Measurements from ENCODE around the gene IGSF22.
"Not testable (repeated sequence)": the region's sequence is repeated elsewhere in the genome, so short reads cannot be mapped to it uniquely, and the experiment has no call there.

Gene IGSF22

GRCh38 chr11:18668131-18668530, 57.9 kb downstream of the IGSF22 start:
- TF ChIP-seq MAX (IDR thresholded peaks at IDR 0.05; ENCODE audit: low read depth, low read length) (no peak), POLR2A (IDR thresholded peaks at IDR 0.05; ENCODE audit: extremely low read depth, insufficient read length) (no peak), MYC (IDR thresholded peaks at IDR 0.05; ENCODE audit: low read depth, low read length) (no peak), CTCF (IDR thresholded peaks at IDR 0.05; ENCODE audit: low read depth, low read length) (no peak)
- DNase-seq (ENCODE audit: low read depth), result no peak
- no peak overlapping the region for H3K4me3 ChIP-seq (ENCODE audit: low read depth, low read length)

- H3K4me3 ChIP-seq (ENCODE audit: low read depth, low read length); DNase-seq (ENCODE audit: low read depth): not testable (repeated sequence)
Measured at GRCh38 chr11:18665353-18665872, 60.6 kb downstream of the IGSF22 start.

- no peak overlapping the region for H3K4me3 ChIP-seq (ENCODE audit: low read depth, low read length)
- no peak for DNase-seq (ENCODE audit: low read depth)
- TF ChIP-seq CTCF (IDR thresholded peaks at IDR 0.05; ENCODE audit: low read depth, low read length), result no peak
Measured at GRCh38 chr11:18657673-18658072, 68.3 kb downstream of the IGSF22 start.
